C4-2B (cell line): ENCODE measurements around the gene TRPT1.

Source experiments
- ZFX ChIP-seq: fragments of 450-650 bp; IDR thresholded peaks from 2 replicates; pipeline ENCODE4 v1.6.1; 2017
- TF ChIP-seq, protein P1 (sequence below): fragments of 450-650 bp; conservative IDR thresholded peaks from 2 replicates; pipeline ENCODE4 v1.5.1; 2017; ENCODE audit warnings: mild to moderate bottlenecking

DNA sequence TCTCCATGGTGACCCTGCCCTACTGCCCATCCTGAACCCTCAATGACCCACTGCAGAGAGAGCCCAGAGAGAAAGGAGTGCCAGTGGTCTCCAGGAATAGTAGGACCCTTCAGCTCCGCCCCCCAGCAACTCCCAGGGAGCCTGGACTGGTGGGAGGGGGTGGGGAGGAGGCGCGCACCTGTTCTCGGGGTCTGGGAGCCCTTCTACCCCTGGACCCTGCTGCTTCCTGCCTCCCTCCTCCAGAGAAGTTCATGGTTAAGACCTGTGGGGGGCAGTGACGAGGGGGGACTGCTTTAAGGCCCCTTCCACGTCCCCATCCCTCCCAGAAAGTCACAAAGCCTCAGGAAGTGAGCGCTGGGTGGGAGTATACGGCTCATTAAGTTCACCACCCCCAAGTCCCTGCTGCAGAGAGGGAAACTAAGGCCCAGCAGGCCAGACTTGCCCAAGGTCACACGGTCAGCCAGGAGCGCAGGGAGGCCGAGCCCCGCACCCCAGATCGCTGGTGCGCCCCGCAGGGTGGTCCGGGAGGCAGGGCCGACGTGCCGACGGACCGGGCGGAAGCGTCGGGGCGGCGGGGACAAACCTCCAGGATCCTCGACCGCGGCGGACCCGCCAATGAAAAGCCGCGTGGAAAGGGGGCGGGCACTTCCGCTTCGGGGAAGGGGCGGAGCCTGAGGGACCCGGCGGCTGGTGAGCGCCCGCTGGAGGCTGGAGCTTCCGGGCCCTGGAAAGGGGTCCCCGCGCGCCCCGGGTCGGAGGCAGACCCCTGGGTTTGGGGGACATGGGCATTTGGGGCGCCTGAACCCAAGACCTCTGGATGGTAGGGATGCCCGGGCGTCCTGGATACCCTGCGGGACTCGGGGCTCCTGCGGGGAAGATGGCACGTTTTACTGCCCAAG is at the start of gene TRPT1, which contains the start of gene NUDT22:
- TF ChIP-seq, protein P1, sequence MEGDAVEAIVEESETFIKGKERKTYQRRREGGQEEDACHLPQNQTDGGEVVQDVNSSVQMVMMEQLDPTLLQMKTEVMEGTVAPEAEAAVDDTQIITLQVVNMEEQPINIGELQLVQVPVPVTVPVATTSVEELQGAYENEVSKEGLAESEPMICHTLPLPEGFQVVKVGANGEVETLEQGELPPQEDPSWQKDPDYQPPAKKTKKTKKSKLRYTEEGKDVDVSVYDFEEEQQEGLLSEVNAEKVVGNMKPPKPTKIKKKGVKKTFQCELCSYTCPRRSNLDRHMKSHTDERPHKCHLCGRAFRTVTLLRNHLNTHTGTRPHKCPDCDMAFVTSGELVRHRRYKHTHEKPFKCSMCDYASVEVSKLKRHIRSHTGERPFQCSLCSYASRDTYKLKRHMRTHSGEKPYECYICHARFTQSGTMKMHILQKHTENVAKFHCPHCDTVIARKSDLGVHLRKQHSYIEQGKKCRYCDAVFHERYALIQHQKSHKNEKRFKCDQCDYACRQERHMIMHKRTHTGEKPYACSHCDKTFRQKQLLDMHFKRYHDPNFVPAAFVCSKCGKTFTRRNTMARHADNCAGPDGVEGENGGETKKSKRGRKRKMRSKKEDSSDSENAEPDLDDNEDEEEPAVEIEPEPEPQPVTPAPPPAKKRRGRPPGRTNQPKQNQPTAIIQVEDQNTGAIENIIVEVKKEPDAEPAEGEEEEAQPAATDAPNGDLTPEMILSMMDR, result no peak; the same call in 1 of the 2 replicates
- TF ChIP-seq ZFX, result no peak
